GM12878 (cell line): ENCODE measurements around the gene ITGB5. TPM values are rescaled to one million over a fixed set of nuclear protein-coding genes. Genes with fewer than 3 reads are reported as not detected.

Experiments
- ATAC-seq: fragments of 200-7000 bp; cut with Tn5 transposase; 3 replicates; pipeline ENCODE4 v1.9.1; 2020; ENCODE audit warnings: mild to moderate bottlenecking, moderate library complexity
- BruUV-seq: library from RNA; stranded (reverse); fragments of 400-500 nt; replicated peaks from 2 replicates; lab custom pipeline; 2021; lab: Mats Ljungman, UMichigan
- CTCF ChIA-PET: fragments of 300-600 bp; sonication (Branson Sonifier 250); formaldehyde crosslinking; extraction: SDS; loops from one replicate; lab custom pipeline; 2021; ENCODE audit warnings: inconsistent platforms; lab: Yijun Ruan, JAX
- POLR2A ChIA-PET: fragments of 350-600 bp; formaldehyde crosslinking; extraction: SDS; loops from one replicate; lab custom pipeline; 2021; ENCODE audit warnings: inconsistent platforms; lab: Charles Lee
- RAD21 ChIA-PET: fragments of 300-600 bp; sonication (Branson Sonifier 250); formaldehyde crosslinking; loops from one replicate; lab custom pipeline; 2023; ENCODE audit warnings: antibody characterized with exemption; ENCODE audit not compliant: unreplicated experiment; lab: Charles Lee
- SMC1A ChIA-PET: fragments of 300-600 bp; sonication (Branson Sonifier 250); formaldehyde crosslinking; loops from one replicate; lab custom pipeline; 2023; ENCODE audit not compliant: unreplicated experiment, uncharacterized antibody; lab: Charles Lee
- DNase-seq: peaks from one replicate; pipeline ENCODE4 v3.0.0-alpha.2; 2011; ENCODE audit warnings: low read depth, low spot score
- FAIRE-seq: peaks from 3 replicates; lab custom pipeline; 2011; peaks lifted over from hg19 to GRCh38; lab: Jason Lieb, UNC
- H2AFZ ChIP-seq: 2 replicates; pipeline ENCODE4 v1.6.0; 2011; ENCODE audit warnings: low read depth, low read length, control low read depth; ENCODE audit not compliant: control insufficient read depth
- H3K27ac ChIP-seq: 2 replicates; pipeline ENCODE4 v1.5.1; 2011; ENCODE audit warnings: control low read depth; ENCODE audit not compliant: control insufficient read depth, insufficient read depth
- H3K27me3 ChIP-seq, 2 experiments: replicated peaks in 1 of 2; 2 replicates each; pipeline versions ENCODE4 v1.6.0 to v1.6.1; 2011; ENCODE audit warnings: low read length in 1 of 2; ENCODE audit not compliant: control insufficient read depth in 2 of 2, insufficient read depth in 2 of 2
- H3K36me3 ChIP-seq, 2 experiments: 2 replicates each; pipeline ENCODE4 v1.5.1; 2011; ENCODE audit warnings: low read length in 1 of 2; ENCODE audit not compliant: control insufficient read depth in 2 of 2, insufficient read depth in 2 of 2
- H3K4me1 ChIP-seq: 2 replicates; pipeline ENCODE4 v1.6.1; 2011; ENCODE audit warnings: mild to moderate bottlenecking, low read length, moderate library complexity, mixed read lengths; ENCODE audit not compliant: control insufficient read depth, insufficient read depth
- H3K4me2 ChIP-seq: 2 replicates; pipeline ENCODE4 v1.6.0; 2011; ENCODE audit warnings: control low read depth; ENCODE audit not compliant: control insufficient read depth, insufficient read depth
- H3K4me3 ChIP-seq: fragments of 200-600 bp; sonication (generic); 2 replicates; pipeline ENCODE4 v1.5.1; 2016
- H3K79me2 ChIP-seq: 2 replicates; pipeline ENCODE4 v1.6.0; 2011; ENCODE audit warnings: low read length; ENCODE audit not compliant: control insufficient read depth, insufficient read depth
- H3K9ac ChIP-seq: 2 replicates; pipeline ENCODE4 v1.8.0; 2011; ENCODE audit warnings: low read length, control low read depth, mixed read lengths; ENCODE audit not compliant: control insufficient read depth, insufficient read depth
- H3K9me3 ChIP-seq: replicated peaks from 3 replicates; pipeline ENCODE4 v1.5.1; 2011; ENCODE audit warnings: mild to moderate bottlenecking, low read length; ENCODE audit not compliant: control insufficient read depth, insufficient read depth
- H4K20me1 ChIP-seq: 2 replicates; pipeline ENCODE4 v1.6.0; 2011; ENCODE audit not compliant: control insufficient read depth, insufficient read depth
- EED ChIP-seq: sonication (generic); IDR thresholded peaks from 2 replicates; pipeline ENCODE4 v1.6.1; 2016; ENCODE audit warnings: antibody characterized with exemption, low read depth
- ETV6 ChIP-seq, 2 experiments: fragments of 450-650 bp in 1 of 2; IDR thresholded peaks in 1 of 2; conservative IDR thresholded peaks in 1 of 2; 2 replicates each; pipeline ENCODE4 v1.6.1; 2014; ENCODE audit warnings: antibody characterized with exemption in 1 of 2, borderline replicate concordance in 1 of 2, low read depth in 1 of 2, mild to moderate bottlenecking in 1 of 2, moderate library complexity in 1 of 2
- HDAC2 ChIP-seq: fragments of 200-600 bp; sonication (generic); IDR thresholded peaks from 2 replicates; pipeline ENCODE4 v1.6.1; 2017
- LARP7 ChIP-seq: fragments of 450-650 bp; IDR thresholded peaks from 2 replicates; pipeline ENCODE4 v1.6.1; 2017; ENCODE audit warnings: mild to moderate bottlenecking
- MTA3 ChIP-seq: IDR thresholded peaks from 2 replicates; pipeline ENCODE4 v1.6.1; 2012; ENCODE audit warnings: low read length, inconsistent platforms, borderline replicate concordance
- MYC ChIP-seq: IDR thresholded peaks from 2 replicates; pipeline ENCODE4 v1.6.1; 2011; ENCODE audit warnings: mild to moderate bottlenecking, low read length, moderate library complexity, inconsistent platforms; ENCODE audit not compliant: insufficient read depth, insufficient replicate concordance, insufficient read length, severe bottlenecking
- NRF1 ChIP-seq: conservative IDR thresholded peaks from 2 replicates; pipeline ENCODE4 v1.6.1; 2011; ENCODE audit warnings: mild to moderate bottlenecking, low read depth, low read length, improper control_type of control experiment
- RUNX3 ChIP-seq: IDR thresholded peaks from 2 replicates; pipeline ENCODE4 v1.6.1; 2012; ENCODE audit warnings: low read length, inconsistent platforms
- SREBF1 ChIP-seq: IDR thresholded peaks from 2 replicates; pipeline ENCODE4 v1.6.1; 2012; ENCODE audit warnings: mild to moderate bottlenecking, low read length
- WGBS: methylation state at CpG from one replicate; pipeline ENCODE4 v1.1.6; 2016; ENCODE audit warnings: low lambda C conversion rate; ENCODE audit not compliant: insufficient replicate concordance, insufficient coverage; ENCODE audit errors: missing lambda C conversion rate; 5-methylcytosine and 5-hydroxymethylcytosine counted together
- in situ Hi-C: fragments of 300-500 bp; cut with MboI; formaldehyde crosslinking; loops from 9 replicates; pipeline ENCODE4 v1.14.3; 2018; ENCODE audit warnings: mixed read lengths
- intact Hi-C: fragments of 100-400 bp; cut with micrococcal nuclease; formaldehyde crosslinking; loops from one replicate; pipeline ENCODE4 v1.14.2; 2022; ENCODE audit not compliant: unreplicated experiment
- polyA plus RNA-seq, 11 experiments: library from polyadenylated mRNA; depleted of rRNA in 4 of 11; unstranded in 6 of 11; stranded (reverse) in 5 of 11; fragments of >200 nt; fragmentation: Nextera tagmentation in 4 of 11; fragmentation: Illumina TruSeq in 1 of 11; extraction: Ambion mirVana in 4 of 11; extraction: Trizol in 1 of 11; gene quantifications; 1 replicate in 1 of 11; 2 replicates in 10 of 11; pipeline versions ENCODE4 v1.2.1 to v1.2.3, GENCODE V29; 2011 to 2016; ENCODE audit warnings: inconsistent platforms in 2 of 11, missing spikeins in 2 of 11, low read depth in 1 of 11
- total RNA-seq, 4 experiments: library from RNA; depleted of rRNA in 3 of 4; stranded (reverse); fragments of >200 nt in 3 of 4; fragmentation: Illumina TruSeq in 1 of 4; extraction: Trizol in 1 of 4; gene quantifications; 2 replicates each; pipeline versions ENCODE4 v1.2.1 to v1.2.3, GENCODE V29; 2013 to 2021
- TF ChIP-seq, protein P1 (sequence below): IDR thresholded peaks from 2 replicates; pipeline ENCODE4 v1.6.1; 2011; ENCODE audit warnings: mild to moderate bottlenecking, low read depth, low read length, moderate library complexity; ENCODE audit not compliant: insufficient replicate concordance
- TF ChIP-seq, protein P2 (sequence below): fragments of 450-650 bp; IDR thresholded peaks from 2 replicates; pipeline ENCODE4 v1.6.1; 2017; ENCODE audit warnings: borderline replicate concordance
- TF ChIP-seq, protein P3 (sequence below): IDR thresholded peaks from 2 replicates; pipeline ENCODE4 v1.6.1; 2011; ENCODE audit warnings: borderline replicate concordance, low read depth, mild to moderate bottlenecking, moderate library complexity, low read length; ENCODE audit not compliant: insufficient read depth, poor library complexity, severe bottlenecking
- TF ChIP-seq, protein P4 (sequence below): fragments of 450-650 bp; formaldehyde crosslinking; IDR thresholded peaks from 2 replicates; pipeline ENCODE4 v1.5.0; 2022; ENCODE audit warnings: mild to moderate bottlenecking, missing genetic modification characterization

ITGB5 gene
- total and polyA plus RNA-seq, 10 of the 15 experiments (the other 5 are each of a cell fraction or from before 2014, with no cell fraction given), result 0.05 to 10.0 (median 0.83) TPM; not detected in 2

DNA sequence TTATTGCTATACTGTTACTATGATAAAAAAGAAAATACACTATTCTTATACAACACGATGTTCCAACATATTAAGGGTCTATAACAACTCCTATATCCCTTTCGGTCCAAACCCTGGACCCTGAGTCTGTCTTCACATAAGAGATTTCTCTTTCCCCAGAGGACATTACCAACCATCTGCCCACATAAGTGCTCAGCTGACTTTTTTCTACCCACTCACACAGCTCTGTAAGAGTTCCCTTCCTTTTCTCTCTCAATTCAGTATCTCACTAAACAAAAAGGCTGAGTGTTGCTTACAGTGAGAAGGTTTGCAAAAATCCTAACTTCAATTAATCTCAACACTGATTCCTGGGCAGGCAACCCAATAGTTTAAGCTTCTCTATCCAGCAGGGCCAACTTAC is 30.5 kb downstream of the ITGB5 start:
- Histone ChIP-seq H4K20me1 (no peaks in the 10 kb centered on the region), H3K27me3 (no peaks in the 10 kb centered on the region; a peak in 2 of 4 replicates), H3K9ac (no peak overlapping the region), H3K4me2 (no peak overlapping the region), H2AFZ (no peak overlapping the region), H3K4me1 (no peaks in the 10 kb centered on the region), H3K27ac (no peak overlapping the region), H3K4me3 (no peak overlapping the region), H3K9me3 (no peaks in the 10 kb centered on the region), H3K36me3 (no peaks in the 10 kb centered on the region), H3K79me2 (no peaks in the 10 kb centered on the region)
- in situ Hi-C loops (no loop called here), intact Hi-C loops (no loop called here)
- 24% methylated on average over 2 of the region's 2 CpGs for WGBS
- ChIA-PET POLR2A (no interaction called here), SMC1A (interaction anchor here (1.1 to 1.2 kb wide), 2 partner anchors 25 to 39 kb away, joined by 3 read pairs; no protein-coding TSS in a partner anchor), CTCF (interaction anchor here (0.6 to 1.3 kb wide), 3 partner anchors 21 to 305 kb away, joined by 3 to 4 read pairs (median 3); no protein-coding TSS in a partner anchor), RAD21 (interaction anchor here (1.0 to 1.2 kb wide), 2 partner anchors 21 to 45 kb away, joined by 3 read pairs; no protein-coding TSS in a partner anchor)
- no peak for FAIRE-seq
- no peak for DNase-seq
- BruUV-seq, result no TSS peak
- TF ChIP-seq SREBF1 (no peak), LARP7 (no peak), MYC (no peak), MTA3 (no peak), RUNX3 (no peak), EED (no peak), NRF1 (no peak), HDAC2 (no peak), ETV6 (conservative IDR thresholded peaks at IDR 0.05 in 1 of 2, IDR thresholded peaks at IDR 0.05 in 1 of 2; ENCODE audit: borderline replicate concordance in 1 of 2, low read depth in 1 of 2) (no peak)
- TF ChIP-seq, protein P1, sequence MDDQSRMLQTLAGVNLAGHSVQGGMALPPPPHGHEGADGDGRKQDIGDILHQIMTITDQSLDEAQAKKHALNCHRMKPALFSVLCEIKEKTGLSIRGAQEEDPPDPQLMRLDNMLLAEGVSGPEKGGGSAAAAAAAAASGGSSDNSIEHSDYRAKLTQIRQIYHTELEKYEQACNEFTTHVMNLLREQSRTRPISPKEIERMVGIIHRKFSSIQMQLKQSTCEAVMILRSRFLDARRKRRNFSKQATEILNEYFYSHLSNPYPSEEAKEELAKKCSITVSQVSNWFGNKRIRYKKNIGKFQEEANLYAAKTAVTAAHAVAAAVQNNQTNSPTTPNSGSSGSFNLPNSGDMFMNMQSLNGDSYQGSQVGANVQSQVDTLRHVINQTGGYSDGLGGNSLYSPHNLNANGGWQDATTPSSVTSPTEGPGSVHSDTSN, result no peak
- TF ChIP-seq, protein P2, sequence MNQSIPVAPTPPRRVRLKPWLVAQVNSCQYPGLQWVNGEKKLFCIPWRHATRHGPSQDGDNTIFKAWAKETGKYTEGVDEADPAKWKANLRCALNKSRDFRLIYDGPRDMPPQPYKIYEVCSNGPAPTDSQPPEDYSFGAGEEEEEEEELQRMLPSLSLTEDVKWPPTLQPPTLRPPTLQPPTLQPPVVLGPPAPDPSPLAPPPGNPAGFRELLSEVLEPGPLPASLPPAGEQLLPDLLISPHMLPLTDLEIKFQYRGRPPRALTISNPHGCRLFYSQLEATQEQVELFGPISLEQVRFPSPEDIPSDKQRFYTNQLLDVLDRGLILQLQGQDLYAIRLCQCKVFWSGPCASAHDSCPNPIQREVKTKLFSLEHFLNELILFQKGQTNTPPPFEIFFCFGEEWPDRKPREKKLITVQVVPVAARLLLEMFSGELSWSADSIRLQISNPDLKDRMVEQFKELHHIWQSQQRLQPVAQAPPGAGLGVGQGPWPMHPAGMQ, result no peak
- TF ChIP-seq, protein P3, sequence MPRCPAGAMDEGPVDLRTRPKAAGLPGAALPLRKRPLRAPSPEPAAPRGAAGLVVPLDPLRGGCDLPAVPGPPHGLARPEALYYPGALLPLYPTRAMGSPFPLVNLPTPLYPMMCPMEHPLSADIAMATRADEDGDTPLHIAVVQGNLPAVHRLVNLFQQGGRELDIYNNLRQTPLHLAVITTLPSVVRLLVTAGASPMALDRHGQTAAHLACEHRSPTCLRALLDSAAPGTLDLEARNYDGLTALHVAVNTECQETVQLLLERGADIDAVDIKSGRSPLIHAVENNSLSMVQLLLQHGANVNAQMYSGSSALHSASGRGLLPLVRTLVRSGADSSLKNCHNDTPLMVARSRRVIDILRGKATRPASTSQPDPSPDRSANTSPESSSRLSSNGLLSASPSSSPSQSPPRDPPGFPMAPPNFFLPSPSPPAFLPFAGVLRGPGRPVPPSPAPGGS, result no peak
- TF ChIP-seq, protein P4, sequence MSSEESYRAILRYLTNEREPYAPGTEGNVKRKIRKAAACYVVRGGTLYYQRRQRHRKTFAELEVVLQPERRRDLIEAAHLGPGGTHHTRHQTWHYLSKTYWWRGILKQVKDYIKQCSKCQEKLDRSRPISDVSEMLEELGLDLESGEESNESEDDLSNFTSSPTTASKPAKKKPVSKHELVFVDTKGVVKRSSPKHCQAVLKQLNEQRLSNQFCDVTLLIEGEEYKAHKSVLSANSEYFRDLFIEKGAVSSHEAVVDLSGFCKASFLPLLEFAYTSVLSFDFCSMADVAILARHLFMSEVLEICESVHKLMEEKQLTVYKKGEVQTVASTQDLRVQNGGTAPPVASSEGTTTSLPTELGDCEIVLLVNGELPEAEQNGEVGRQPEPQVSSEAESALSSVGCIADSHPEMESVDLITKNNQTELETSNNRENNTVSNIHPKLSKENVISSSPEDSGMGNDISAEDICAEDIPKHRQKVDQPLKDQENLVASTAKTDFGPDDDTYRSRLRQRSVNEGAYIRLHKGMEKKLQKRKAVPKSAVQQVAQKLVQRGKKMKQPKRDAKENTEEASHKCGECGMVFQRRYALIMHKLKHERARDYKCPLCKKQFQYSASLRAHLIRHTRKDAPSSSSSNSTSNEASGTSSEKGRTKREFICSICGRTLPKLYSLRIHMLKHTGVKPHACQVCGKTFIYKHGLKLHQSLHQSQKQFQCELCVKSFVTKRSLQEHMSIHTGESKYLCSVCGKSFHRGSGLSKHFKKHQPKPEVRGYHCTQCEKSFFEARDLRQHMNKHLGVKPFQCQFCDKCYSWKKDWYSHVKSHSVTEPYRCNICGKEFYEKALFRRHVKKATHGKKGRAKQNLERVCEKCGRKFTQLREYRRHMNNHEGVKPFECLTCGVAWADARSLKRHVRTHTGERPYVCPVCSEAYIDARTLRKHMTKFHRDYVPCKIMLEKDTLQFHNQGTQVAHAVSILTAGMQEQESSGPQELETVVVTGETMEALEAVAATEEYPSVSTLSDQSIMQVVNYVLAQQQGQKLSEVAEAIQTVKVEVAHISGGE (CRISPR knock-in tag), result no peak
- ATAC-seq, result no peak
